ENCODE measurements around the gene KDM4C.
A peak's percentile ranks its signal among the peaks of the same experiment; 100 is the strongest.

KDM4C gene

GRCh38 chr9:7123743-7124142, 366.0 kb downstream of the KDM4C start:
- no peak for FAIRE-seq

GRCh38 chr9:7125231-7125630, 367.5 kb downstream of the KDM4C start:
- FAIRE-seq, result no peak
- TF ChIP-seq POLR2A (IDR thresholded peaks at IDR 0.05; ENCODE audit: low read depth, low read length), result no peak
- DNase-seq (ENCODE audit: insufficient read length, low spot score), result no peak

More at GRCh38 chr9:7123743-7124142, 366.0 kb downstream of the KDM4C start:
- TF ChIP-seq POLR2A (IDR thresholded peaks at IDR 0.05; ENCODE audit: low read depth, low read length), result no peak
- DNase-seq (ENCODE audit: insufficient read length, low spot score), result no peak

DNA sequence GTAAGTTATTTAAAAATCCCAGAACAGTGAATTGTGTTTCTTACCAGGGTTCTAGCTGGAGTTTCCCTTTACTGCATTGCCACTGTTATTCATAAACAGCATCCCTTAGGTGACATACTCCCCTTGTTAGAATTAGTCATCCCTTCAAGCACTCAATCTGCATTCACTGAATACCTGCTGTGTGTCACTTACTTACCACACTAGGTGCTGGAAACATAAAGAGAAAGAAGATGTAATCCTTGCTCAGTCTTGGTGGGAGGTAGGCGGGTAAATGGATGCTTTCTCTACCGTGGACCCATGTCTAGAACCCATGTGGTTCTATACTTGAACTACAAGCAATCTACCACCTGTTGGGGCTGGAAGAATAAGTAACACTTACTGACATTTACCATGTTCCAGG, 371.6 kb downstream of the KDM4C start:
- no peak for TF ChIP-seq POLR2A (IDR thresholded peaks at IDR 0.05; ENCODE audit: low read depth, low read length)
- FAIRE-seq (peak; percentile 66), DNase-seq (ENCODE audit: insufficient read length, low spot score) (no peak)

DNA sequence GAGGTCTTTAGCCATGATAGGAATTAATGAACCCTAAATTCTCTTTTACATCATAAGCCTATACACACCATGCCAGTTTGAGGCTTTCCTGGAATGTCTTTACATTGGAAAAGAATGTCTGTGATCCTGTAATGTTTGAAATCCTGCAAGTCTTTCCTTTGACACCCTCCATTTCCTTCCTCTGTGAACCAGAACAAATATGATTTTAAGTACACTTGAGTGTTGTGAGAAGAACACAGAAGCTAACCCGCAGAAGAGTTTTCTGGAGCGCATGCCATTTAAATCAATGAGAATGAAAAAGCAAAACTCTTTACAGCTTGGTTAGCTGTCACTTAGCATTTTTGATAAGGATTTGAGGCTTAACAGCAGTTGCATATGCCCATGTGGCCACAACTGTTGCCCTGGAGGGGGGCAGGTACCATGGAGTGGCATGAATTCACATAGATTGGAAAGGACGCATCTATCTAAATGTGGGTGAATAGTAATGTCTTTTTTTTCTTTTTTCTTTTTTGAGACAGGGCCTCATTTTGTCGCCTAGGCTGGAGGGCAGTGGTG, 372.6 kb downstream of the KDM4C start:
- no peak for DNase-seq (ENCODE audit: insufficient read length, low spot score)
- FAIRE-seq, result no peak
- TF ChIP-seq POLR2A (IDR thresholded peaks at IDR 0.05; ENCODE audit: low read depth, low read length), result no peak

DNA sequence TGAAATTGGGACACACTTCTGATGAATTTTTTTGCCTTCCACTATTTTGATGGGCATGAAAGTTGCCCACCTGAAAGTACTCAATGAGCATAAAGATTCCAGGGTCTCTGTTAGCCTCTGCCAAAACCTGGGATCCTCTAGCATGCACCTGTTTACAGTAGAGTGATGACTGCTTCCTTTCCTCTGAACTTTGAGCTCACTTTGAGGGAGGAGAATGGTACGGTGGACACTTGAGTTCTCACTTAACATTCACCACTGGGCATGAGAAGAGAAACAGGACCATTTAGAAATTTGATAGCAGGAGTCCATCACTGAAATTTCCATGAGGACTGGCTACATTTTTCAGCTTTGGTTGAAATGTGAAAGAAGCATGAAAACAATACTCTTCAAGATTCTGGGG, 374.8 kb downstream of the KDM4C start:
- TF ChIP-seq POLR2A (IDR thresholded peaks at IDR 0.05; ENCODE audit: low read depth, low read length), result no peak
- FAIRE-seq, result no peak
- DNase-seq (ENCODE audit: insufficient read length, low spot score), result no peak

- DNase-seq (ENCODE audit: insufficient read length, low spot score), result no peak
These were observed 378.0 kb downstream of the KDM4C start for GRCh38 chr9:7135735-7136134.

DNA sequence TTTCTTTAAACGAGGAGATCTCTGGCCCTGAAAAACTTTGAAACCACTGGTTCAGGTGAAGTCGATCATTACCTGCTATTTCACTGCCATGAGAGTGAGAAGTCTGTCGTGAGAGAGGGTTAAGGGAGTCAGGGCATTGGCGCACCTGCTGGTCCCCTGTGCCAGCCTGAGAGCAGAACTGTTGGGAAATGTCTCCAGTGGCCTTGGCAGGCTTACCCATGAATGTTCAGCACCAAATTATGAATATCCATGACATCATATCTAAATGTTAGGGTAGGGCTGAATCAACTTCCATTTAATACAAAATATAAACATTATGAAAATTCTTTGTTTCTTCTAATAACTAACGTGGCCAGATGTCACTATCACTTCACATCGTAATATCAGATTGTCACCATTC, 379.3 kb downstream of the KDM4C start:
- no peak for TF ChIP-seq POLR2A (IDR thresholded peaks at IDR 0.05; ENCODE audit: low read depth, low read length)
- no peak for DNase-seq (ENCODE audit: insufficient read length, low spot score)
- FAIRE-seq, result no peak

More at GRCh38 chr9:7135735-7136134, 378.0 kb downstream of the KDM4C start:
- no peak for FAIRE-seq
- no peak for TF ChIP-seq POLR2A (IDR thresholded peaks at IDR 0.05; ENCODE audit: low read depth, low read length)

DNA sequence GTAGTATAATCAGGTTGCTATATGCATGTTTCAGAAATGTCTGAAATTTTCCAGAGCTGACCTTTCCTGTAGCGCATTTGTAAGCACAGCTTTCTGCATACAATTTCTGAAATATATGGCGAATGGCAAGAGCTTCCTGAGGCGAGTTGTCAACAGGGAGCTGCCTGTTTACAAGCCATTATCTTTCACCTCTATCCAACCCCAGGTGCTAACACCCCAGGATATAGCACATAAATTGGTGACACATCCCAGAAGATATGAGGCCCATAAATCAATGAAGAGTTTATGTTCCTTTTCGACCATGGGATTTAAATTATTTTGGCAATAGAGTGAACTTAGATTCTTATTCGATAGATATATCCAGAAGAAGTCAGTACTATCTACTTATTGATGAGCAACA, 379.8 kb downstream of the KDM4C start:
- FAIRE-seq (no peak), DNase-seq (ENCODE audit: insufficient read length, low spot score) (no peak)
- no peak for TF ChIP-seq POLR2A (IDR thresholded peaks at IDR 0.05; ENCODE audit: low read depth, low read length)

DNA sequence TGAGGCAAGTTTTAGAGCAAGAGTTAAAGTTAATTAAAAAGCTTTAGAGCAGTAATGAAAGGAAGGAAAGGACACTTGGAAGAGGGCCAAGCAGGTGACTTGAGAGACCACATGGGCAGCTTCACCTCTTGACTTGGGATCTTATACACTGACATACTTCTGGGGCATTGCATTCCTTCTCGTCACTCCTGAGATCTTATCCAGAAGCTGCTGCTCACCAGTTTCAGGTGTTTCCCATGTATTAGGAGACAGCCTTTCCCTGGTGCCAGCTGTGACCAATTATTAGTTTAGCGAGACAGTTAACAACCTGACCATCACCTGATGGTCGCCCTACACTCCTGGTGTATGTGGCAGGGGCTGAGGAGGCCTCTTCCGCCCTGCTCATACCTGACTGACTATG, 382.1 kb downstream of the KDM4C start:
- no peak for TF ChIP-seq POLR2A (IDR thresholded peaks at IDR 0.05; ENCODE audit: low read depth, low read length)

DNA sequence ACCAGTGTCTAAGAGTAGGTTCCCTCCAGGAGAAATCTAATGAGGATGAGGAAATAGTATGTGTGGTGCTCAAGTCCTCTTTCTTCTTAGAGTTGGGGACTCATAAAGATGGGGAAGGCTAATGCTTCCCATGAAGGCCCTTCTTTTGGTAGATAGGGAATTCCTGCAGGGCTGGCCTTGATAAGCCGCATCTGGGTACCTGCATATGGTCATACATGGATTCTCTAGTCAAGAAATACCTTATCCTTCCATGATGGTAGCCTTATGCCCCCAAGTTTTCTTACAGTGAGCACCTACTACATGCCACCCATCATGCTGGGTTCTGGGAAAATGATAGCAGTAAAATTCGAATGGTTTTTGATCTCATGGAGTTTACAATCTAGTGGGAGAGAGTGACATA, 382.6 kb downstream of the KDM4C start:
- TF ChIP-seq POLR2A (IDR thresholded peaks at IDR 0.05; ENCODE audit: low read depth, low read length), result no peak
- no peak for DNase-seq (ENCODE audit: insufficient read length, low spot score)
- no peak for FAIRE-seq

More for the DNA sequence above, 382.1 kb downstream of the KDM4C start:
- FAIRE-seq (no peak), DNase-seq (ENCODE audit: insufficient read length, low spot score) (no peak)

GRCh38 chr9:7143645-7144200, 385.9 kb downstream of the KDM4C start:
- no peak for FAIRE-seq
- no peak for DNase-seq (ENCODE audit: insufficient read length, low spot score)
- TF ChIP-seq POLR2A (IDR thresholded peaks at IDR 0.05; ENCODE audit: low read depth, low read length), result no peak

DNA sequence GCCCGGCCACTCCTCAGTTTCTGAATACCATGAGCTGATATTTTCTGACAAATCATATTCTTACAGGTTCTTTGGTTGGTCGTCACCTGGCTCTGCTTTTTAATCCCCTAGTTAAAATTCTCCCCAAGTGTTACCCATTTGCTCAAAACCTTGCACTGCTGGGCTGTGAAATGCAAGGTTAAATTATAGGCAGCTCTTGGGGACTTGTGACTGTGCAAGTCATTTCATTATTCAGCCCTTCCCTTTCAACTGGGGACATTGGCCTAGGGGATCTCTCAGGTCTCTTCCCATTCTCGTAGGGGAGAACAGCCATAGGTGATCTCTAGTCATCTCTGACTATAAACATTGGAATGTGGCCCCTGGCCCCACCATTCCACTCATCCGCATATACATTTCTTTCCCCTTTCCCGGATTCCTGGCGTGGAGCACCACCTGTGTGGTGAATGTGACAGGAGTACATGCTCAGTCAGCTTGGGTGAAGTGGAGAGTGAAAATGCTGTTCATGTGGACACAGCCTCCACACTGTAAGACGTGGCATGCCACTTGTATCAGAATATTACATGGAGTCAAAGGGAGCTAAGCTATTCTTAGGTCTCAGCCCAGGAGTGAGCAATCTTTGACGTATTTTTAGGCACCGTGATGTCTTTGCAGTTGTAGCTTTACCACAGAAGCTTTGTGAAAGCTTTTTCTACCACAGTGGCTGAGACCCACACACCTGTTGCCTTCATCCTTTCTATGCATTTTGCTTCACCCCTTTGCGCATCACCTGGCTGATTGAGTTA, 386.7 kb downstream of the KDM4C start:
- DNase-seq (ENCODE audit: insufficient read length, low spot score) (no peak), FAIRE-seq (no peak)
- TF ChIP-seq POLR2A (IDR thresholded peaks at IDR 0.05; ENCODE audit: low read depth, low read length), result no peak

DNA sequence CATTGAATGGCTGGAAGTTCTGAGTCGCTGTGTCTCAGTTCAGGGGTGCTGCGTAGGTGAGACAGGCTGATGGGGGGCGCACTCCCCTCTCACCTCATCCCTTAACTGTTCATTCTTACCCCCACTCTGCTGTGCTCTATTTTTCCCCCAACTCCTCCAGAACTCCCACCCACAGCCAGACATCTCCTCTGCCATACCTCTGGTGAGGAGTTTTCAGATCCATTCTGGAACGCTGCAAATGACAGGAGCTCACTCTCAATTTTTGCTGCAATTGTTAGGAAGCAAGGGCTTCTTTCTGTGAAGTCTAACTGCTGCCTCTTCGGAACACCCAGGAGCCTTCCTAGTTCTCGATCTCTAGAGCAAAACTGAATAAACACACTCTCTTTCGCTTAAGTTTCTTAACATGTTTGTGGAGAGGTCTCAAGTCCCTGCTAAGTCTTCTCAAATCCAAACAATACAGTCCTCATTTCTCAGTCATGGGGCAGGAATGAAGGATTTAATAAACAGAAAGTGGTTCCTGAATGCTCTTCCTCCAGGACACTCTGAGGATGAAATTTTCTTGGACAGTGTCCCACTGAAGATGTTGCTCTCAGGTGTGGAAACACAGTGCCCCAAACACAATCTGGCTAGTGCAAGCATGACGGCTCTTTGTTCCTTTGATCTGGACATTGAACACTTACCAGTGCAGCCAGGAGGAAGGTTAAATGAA, 387.7 kb downstream of the KDM4C start:
- no peak for TF ChIP-seq POLR2A (IDR thresholded peaks at IDR 0.05; ENCODE audit: low read depth, low read length)
- DNase-seq (ENCODE audit: insufficient read length, low spot score) (no peak), FAIRE-seq (no peak)

DNA sequence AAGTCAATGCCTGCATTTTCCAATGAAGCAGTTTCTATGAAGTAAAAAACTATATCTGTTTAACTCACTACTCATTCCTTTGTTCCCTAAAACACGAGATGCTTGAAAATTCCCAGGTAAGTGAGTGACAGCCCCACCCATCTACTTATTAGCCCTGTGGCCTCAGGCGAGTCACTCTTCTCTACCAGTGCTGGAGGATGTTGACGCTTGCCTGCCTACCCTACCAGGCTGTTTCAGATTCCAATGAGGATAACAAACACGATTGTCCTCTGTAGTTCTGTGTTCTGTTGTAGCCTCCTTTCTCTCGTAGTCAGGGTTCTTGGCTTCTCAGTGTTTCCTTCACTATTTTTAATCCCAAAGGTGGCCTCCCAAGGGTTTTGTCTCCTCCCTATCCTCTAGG, 388.8 kb downstream of the KDM4C start:
- TF ChIP-seq POLR2A (IDR thresholded peaks at IDR 0.05; ENCODE audit: low read depth, low read length), result no peak
- no peak for DNase-seq (ENCODE audit: insufficient read length, low spot score)
- peak; percentile 41 for FAIRE-seq
